ENCODE data around the gene CTDSPL2. TPM values are rescaled to one million over a fixed set of nuclear protein-coding genes. Genes with fewer than 3 reads are reported as not detected.

Gene CTDSPL2
- total and polyA plus RNA-seq, 2 experiments from 2014 or later: 42.2 to 86.2 TPM

- no peaks in the 10 kb centered on the region; the same call in none of the 2 replicates for H4K20me1 ChIP-seq (replicated peaks; ENCODE audit: insufficient read depth)
- H3K36me3 Mint-ChIP-seq (ENCODE audit: low read depth): peaks cover 87% of the 10 kb centered on the region
- peaks cover 24% of the 10 kb centered on the region for H3K79me2 ChIP-seq (replicated peaks; ENCODE audit: insufficient read depth)
Measured at GRCh38 chr15:44554934-44555723, 127.7 kb downstream of the CTDSPL2 start.

More at GRCh38 chr15:44554934-44555723, 127.7 kb downstream of the CTDSPL2 start:
- no peak for ATAC-seq
- Histone ChIP-seq H2AFZ (no peak overlapping the region), H3K4me3 (no peak overlapping the region), H3F3A (replicated peaks; ENCODE audit: low read depth) (no peaks in the 10 kb centered on the region), H3K4me2 (no peak overlapping the region), H3K36me3 (ENCODE audit: insufficient read depth) (peaks cover 51% of the 10 kb centered on the region), H3K4me1 (ENCODE audit: insufficient read depth) (no peaks in the 10 kb centered on the region), H3K27ac (ENCODE audit: low read depth) (no peak overlapping the region), H3K27me3 (ENCODE audit: insufficient read depth) (no peaks in the 10 kb centered on the region), H3K9me2 (ENCODE audit: insufficient read depth) (no peaks in the 10 kb centered on the region)
- H3K4me3 Mint-ChIP-seq: no peak overlapping the region
- peaks cover 2% of the 10 kb centered on the region for H3K27me3 Mint-ChIP-seq (ENCODE audit: insufficient read depth, low read depth, poor library complexity)
- no peaks in the 10 kb centered on the region for H3K9me3 Mint-ChIP-seq
- DNase-seq (ENCODE audit: low spot score): no peak
- H3K27ac Mint-ChIP-seq: no peak overlapping the region
- H3K4me1 Mint-ChIP-seq: no peaks in the 10 kb centered on the region
- TF ChIP-seq EZH2phosphoT487 (IDR thresholded peaks at IDR 0.05; ENCODE audit: unreplicated experiment) (no peak), ZNF331 (CRISPR knock-in tag; IDR thresholded peaks at IDR 0.05; ENCODE audit: low read depth) (no peak), NANOG (IDR thresholded peaks at IDR 0.05; ENCODE audit: borderline replicate concordance) (no peak), REST (IDR thresholded peaks at IDR 0.05; ENCODE audit: unreplicated experiment) (no peak), ZNF462 (CRISPR knock-in tag; IDR thresholded peaks at IDR 0.05) (no peak), EZH2 (IDR thresholded peaks at IDR 0.05; ENCODE audit: low read depth, unreplicated experiment) (no peak), POLR2AphosphoS5 (IDR thresholded peaks at IDR 0.05; ENCODE audit: low read depth) (no peak), JUNB (IDR thresholded peaks at IDR 0.05; ENCODE audit: unreplicated experiment) (no peak), CTCF (conservative IDR thresholded peaks at IDR 0.05; ENCODE audit: low read depth in 2 of 2) (no peak), ETS1 (IDR thresholded peaks at IDR 0.05) (no peak), CREB1 (CRISPR knock-in tag; IDR thresholded peaks at IDR 0.05; ENCODE audit: low read depth) (no peak), STAT1 (IDR thresholded peaks at IDR 0.05; ENCODE audit: unreplicated experiment) (no peak), ZNF114 (CRISPR knock-in tag; IDR thresholded peaks at IDR 0.05) (no peak)
